Liver (tissue), 9 donors: ENCODE data around the gene MED25. TPM values are rescaled to one million over a fixed set of nuclear protein-coding genes. Genes with fewer than 3 reads are reported as not detected.
A peak's percentile ranks its signal among the peaks of the same experiment; 100 is the strongest.

Experiments
- DNase-seq: peaks from one replicate; pipeline ENCODE4 v3.0.0-alpha.2; 2017; ENCODE audit warnings: low spot score
- H3K27ac ChIP-seq, 2 donors: one replicate each; pipeline ENCODE4 v1.7.0; 2013; ENCODE audit warnings: inconsistent platforms in 2 of 2, low read length in 2 of 2, control low read depth in 1 of 2, low read depth in 1 of 2, mild to moderate bottlenecking in 1 of 2
- H3K27me3 ChIP-seq, 4 donors: one replicate each; pipeline versions ENCODE4 v1.6.1 to v1.7.0; 2013; ENCODE audit warnings: low read length in 3 of 4, inconsistent platforms in 1 of 4, mild to moderate bottlenecking in 1 of 4, moderate library complexity in 1 of 4; ENCODE audit not compliant: control insufficient read depth in 4 of 4, insufficient read depth in 4 of 4
- H3K36me3 ChIP-seq, 4 donors: one replicate each; pipeline versions ENCODE4 v1.6.1 to v1.7.0; 2013; ENCODE audit warnings: low read length in 3 of 4, mild to moderate bottlenecking in 3 of 4, low read depth in 1 of 4, moderate library complexity in 1 of 4; ENCODE audit not compliant: control insufficient read depth in 4 of 4, insufficient read depth in 3 of 4
- H3K4me1 ChIP-seq, 4 donors: one replicate each; pipeline versions ENCODE4 v1.6.1 to v1.7.0; 2013; ENCODE audit warnings: low read length in 3 of 4, mild to moderate bottlenecking in 3 of 4, moderate library complexity in 1 of 4; ENCODE audit not compliant: control insufficient read depth in 4 of 4, insufficient read depth in 4 of 4
- H3K4me3 ChIP-seq, 3 donors: one replicate each; pipeline versions ENCODE4 v1.6.1 to v1.7.0; 2013; ENCODE audit warnings: low read length in 3 of 3, control low read depth in 1 of 3, low read depth in 1 of 3, mild to moderate bottlenecking in 1 of 3
- H3K9ac ChIP-seq, 2 donors: one replicate each; pipeline ENCODE4 v1.7.0; 2013; ENCODE audit warnings: low read length in 2 of 2, mild to moderate bottlenecking in 2 of 2, moderate library complexity in 2 of 2, control low read depth in 1 of 2, low read depth in 1 of 2
- H3K9me3 ChIP-seq, 4 donors: one replicate each; pipeline versions ENCODE4 v1.6.1 to v1.7.0; 2013; ENCODE audit warnings: low read length in 3 of 4; ENCODE audit not compliant: control insufficient read depth in 4 of 4
- CTCF ChIP-seq: fragments of 150-350 bp; IDR thresholded peaks from 2 replicates; pipeline ENCODE4 v1.5.1; 2017; ENCODE audit warnings: improper control_type of control experiment, low read depth, low read length; ENCODE audit not compliant: missing input control
- EGR1 ChIP-seq, 2 donors: IDR thresholded peaks; 2 replicates each; pipeline ENCODE4 v1.6.1; 2016 to 2018; ENCODE audit warnings: antibody characterized with exemption in 2 of 2, low read depth in 2 of 2
- FOXA1 ChIP-seq: IDR thresholded peaks from 2 replicates; pipeline ENCODE4 v1.6.1; 2016; ENCODE audit warnings: antibody characterized with exemption
- FOXA2 ChIP-seq: IDR thresholded peaks from 2 replicates; pipeline ENCODE4 v1.6.1; 2016; ENCODE audit warnings: antibody characterized with exemption
- GABPA ChIP-seq, 2 donors: IDR thresholded peaks in 1 of 2; conservative IDR thresholded peaks in 1 of 2; 2 replicates each; pipeline ENCODE4 v1.6.1; 2016; ENCODE audit warnings: antibody characterized with exemption in 2 of 2, mild to moderate bottlenecking in 1 of 2, moderate library complexity in 1 of 2
- HNF4A ChIP-seq, 2 donors: conservative IDR thresholded peaks; 2 replicates each; pipeline ENCODE4 v1.6.1; 2016; ENCODE audit warnings: antibody characterized with exemption in 2 of 2, mild to moderate bottlenecking in 2 of 2
- HNF4G ChIP-seq: IDR thresholded peaks from 2 replicates; pipeline ENCODE4 v1.6.1; 2016; ENCODE audit warnings: antibody characterized with exemption
- JUND ChIP-seq, 2 donors: IDR thresholded peaks; 2 replicates each; pipeline ENCODE4 v1.6.1; 2016; ENCODE audit warnings: antibody characterized with exemption in 2 of 2
- NR2F2 ChIP-seq: IDR thresholded peaks from 2 replicates; pipeline ENCODE4 v1.6.1; 2016; ENCODE audit warnings: antibody characterized with exemption
- RAD21 ChIP-seq, 2 donors: IDR thresholded peaks; 2 replicates each; pipeline ENCODE4 v1.6.1; 2016; ENCODE audit warnings: antibody characterized with exemption in 2 of 2, mild to moderate bottlenecking in 2 of 2
- RXRA ChIP-seq, 2 donors: IDR thresholded peaks; 2 replicates each; pipeline ENCODE4 v1.6.1; 2017 to 2018; ENCODE audit warnings: antibody characterized with exemption in 2 of 2, mild to moderate bottlenecking in 1 of 2
- SP1 ChIP-seq: IDR thresholded peaks from 2 replicates; pipeline ENCODE4 v1.6.1; 2018; ENCODE audit warnings: antibody characterized with exemption, mild to moderate bottlenecking
- TAF1 ChIP-seq: conservative IDR thresholded peaks from 2 replicates; pipeline ENCODE4 v1.6.1; 2016; ENCODE audit warnings: antibody characterized with exemption, mild to moderate bottlenecking
- YY1 ChIP-seq: IDR thresholded peaks from 2 replicates; pipeline ENCODE4 v1.6.1; 2016; ENCODE audit warnings: antibody characterized with exemption, mild to moderate bottlenecking
- WGBS: extraction: QIAGEN DNeasy Blood & Tissue Kit; methylation state at CpG from one replicate; pipeline ENCODE4 v1.1.7; 2013; 5-methylcytosine and 5-hydroxymethylcytosine counted together
- polyA plus RNA-seq, 2 donors: library from polyadenylated mRNA; stranded (reverse) in 1 of 2; unstranded in 1 of 2; fragments of 200-250 nt in 1 of 2; fragments of >200 nt in 1 of 2; fragmentation: Nextera tagmentation in 1 of 2; extraction: Ambion mirVana in 1 of 2; gene quantifications; one replicate each; pipeline versions ENCODE4 v1.2.1 to v1.2.3, GENCODE V29; 2013 to 2015
- total RNA-seq, 2 donors: library from RNA; depleted of rRNA; stranded (reverse); fragments of >200 nt; gene quantifications; one replicate each; pipeline ENCODE4 v1.2.3, GENCODE V29; 2014
- TF ChIP-seq, protein P1 (sequence below): IDR thresholded peaks from 2 replicates; pipeline ENCODE4 v1.6.1; 2016; ENCODE audit warnings: antibody characterized with exemption
- TF ChIP-seq, protein P2 (sequence below): IDR thresholded peaks from 2 replicates; pipeline ENCODE4 v1.6.1; 2016; ENCODE audit warnings: antibody characterized with exemption, mild to moderate bottlenecking
- TF ChIP-seq, protein P3 (sequence below): IDR thresholded peaks from 2 replicates; pipeline ENCODE4 v1.6.1; 2016; ENCODE audit warnings: antibody characterized with exemption
- TF ChIP-seq, protein P4 (sequence below): IDR thresholded peaks from 2 replicates; pipeline ENCODE4 v1.6.1; 2016; ENCODE audit warnings: antibody characterized with exemption
- donor health status: healthy.
- donor health status: healthy.
- donor health status: healthy.
- donor health status: healthy.
- donor health status: healthy.

MED25 gene
- total and polyA plus RNA-seq, 4 donors, result 4.7 to 24.1 (median 9.6) TPM

DNA sequence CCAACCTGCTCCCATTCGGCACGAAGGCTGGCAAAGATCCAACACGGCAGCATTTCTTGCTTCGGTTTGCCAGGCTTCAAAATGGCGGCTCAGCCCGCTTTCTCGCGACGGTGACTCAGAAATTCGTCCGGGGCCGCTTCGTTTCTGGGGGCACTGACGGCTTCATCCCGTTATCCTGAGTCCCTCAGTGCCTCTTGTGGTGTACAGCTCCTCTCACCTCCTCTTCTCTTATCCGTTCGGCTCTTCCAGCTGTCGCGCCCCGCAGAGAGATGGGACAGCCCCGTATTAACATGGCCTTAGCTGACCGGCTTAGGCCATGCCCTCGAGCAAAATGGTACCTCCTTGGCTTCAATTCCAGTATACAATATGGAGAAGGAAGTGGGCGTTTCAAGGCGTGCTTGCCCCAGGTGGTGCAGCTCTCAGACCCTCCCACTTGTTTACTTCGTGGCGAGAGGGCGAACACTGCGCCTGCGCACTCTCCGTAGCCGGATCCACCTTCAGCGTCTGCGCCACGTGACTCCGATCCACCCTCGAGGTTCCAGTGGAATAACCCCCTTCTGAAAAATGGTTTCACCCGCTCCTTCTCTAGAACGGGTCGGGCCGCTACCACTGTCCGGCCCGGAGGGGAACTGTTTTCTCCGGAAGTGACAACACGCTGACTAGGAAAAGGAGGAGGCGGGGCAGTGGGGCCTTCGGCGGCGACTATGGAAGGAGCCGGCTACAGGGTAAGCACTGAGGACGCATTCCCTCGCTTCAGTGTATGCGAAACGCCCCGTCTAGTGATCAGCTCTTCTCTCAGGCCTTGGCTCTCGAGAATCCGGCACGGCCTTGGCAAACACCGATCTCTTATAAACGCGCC, 59.2 kb downstream of the MED25 start, which contains the start of the genes AKT1S1 and TBC1D17:
AKT1S1 (minus strand) TSS at position 336 of the 859 bp plus-strand sequence. CDS start 4,060 bp downstream, outside the sequence.
TBC1D17 (plus strand) TSS at position 683 of the 859 bp plus-strand sequence; CDS start at position 705, 22 bp downstream.
- DNase-seq, result peak; percentile 95
- Histone ChIP-seq H3K9ac (peak within 1 kb of the TSS; percentile 93 to 100), H3K27me3 (no peaks in the 10 kb centered on the region), H3K4me1 (peaks cover 2 to 37% (median 23%) of the 10 kb centered on the region in 4 donors), H3K36me3 (peaks cover 15 to 24% (median 23%) of the 10 kb centered on the region in 4 donors), H3K9me3 (no peaks in the 10 kb centered on the region), H3K4me3 (peak within 1 kb of the TSS; percentile 88 to 93 (median 89)), H3K27ac (peak within 1 kb of the TSS; percentile 92 to 97)
- TF ChIP-seq YY1, result peak; percentile 98
- TF ChIP-seq FOXA1, result peak; percentile 87
- TF ChIP-seq CTCF, result no peak
- peak; percentile 47 for TF ChIP-seq NR2F2
- TF ChIP-seq, protein P1, sequence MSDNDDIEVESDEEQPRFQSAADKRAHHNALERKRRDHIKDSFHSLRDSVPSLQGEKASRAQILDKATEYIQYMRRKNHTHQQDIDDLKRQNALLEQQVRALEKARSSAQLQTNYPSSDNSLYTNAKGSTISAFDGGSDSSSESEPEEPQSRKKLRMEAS, result peak; percentile 98
- no peak for TF ChIP-seq HNF4G
- TF ChIP-seq, protein P2, sequence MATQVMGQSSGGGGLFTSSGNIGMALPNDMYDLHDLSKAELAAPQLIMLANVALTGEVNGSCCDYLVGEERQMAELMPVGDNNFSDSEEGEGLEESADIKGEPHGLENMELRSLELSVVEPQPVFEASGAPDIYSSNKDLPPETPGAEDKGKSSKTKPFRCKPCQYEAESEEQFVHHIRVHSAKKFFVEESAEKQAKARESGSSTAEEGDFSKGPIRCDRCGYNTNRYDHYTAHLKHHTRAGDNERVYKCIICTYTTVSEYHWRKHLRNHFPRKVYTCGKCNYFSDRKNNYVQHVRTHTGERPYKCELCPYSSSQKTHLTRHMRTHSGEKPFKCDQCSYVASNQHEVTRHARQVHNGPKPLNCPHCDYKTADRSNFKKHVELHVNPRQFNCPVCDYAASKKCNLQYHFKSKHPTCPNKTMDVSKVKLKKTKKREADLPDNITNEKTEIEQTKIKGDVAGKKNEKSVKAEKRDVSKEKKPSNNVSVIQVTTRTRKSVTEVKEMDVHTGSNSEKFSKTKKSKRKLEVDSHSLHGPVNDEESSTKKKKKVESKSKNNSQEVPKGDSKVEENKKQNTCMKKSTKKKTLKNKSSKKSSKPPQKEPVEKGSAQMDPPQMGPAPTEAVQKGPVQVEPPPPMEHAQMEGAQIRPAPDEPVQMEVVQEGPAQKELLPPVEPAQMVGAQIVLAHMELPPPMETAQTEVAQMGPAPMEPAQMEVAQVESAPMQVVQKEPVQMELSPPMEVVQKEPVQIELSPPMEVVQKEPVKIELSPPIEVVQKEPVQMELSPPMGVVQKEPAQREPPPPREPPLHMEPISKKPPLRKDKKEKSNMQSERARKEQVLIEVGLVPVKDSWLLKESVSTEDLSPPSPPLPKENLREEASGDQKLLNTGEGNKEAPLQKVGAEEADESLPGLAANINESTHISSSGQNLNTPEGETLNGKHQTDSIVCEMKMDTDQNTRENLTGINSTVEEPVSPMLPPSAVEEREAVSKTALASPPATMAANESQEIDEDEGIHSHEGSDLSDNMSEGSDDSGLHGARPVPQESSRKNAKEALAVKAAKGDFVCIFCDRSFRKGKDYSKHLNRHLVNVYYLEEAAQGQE, result no peak
- peak; percentile 72 to 88 for TF ChIP-seq EGR1 (IDR thresholded peaks at IDR 0.05; ENCODE audit: low read depth in 2 of 2)
- TF ChIP-seq GABPA (IDR thresholded peaks at IDR 0.05 in 1 of 2, conservative IDR thresholded peaks at IDR 0.05 in 1 of 2), result peak; percentile 82 to 93
- TF ChIP-seq TAF1, result no peak
- peak; percentile 75 for TF ChIP-seq FOXA2
- peak; percentile 53 to 90 for TF ChIP-seq JUND (IDR thresholded peaks at IDR 0.05)
- peak; percentile 60 to 68 for TF ChIP-seq RXRA (IDR thresholded peaks at IDR 0.05)
- no peak for TF ChIP-seq RAD21 (IDR thresholded peaks at IDR 0.05)
- TF ChIP-seq HNF4A (conservative IDR thresholded peaks at IDR 0.05), result peak; percentile 11 to 26
- TF ChIP-seq, protein P3, sequence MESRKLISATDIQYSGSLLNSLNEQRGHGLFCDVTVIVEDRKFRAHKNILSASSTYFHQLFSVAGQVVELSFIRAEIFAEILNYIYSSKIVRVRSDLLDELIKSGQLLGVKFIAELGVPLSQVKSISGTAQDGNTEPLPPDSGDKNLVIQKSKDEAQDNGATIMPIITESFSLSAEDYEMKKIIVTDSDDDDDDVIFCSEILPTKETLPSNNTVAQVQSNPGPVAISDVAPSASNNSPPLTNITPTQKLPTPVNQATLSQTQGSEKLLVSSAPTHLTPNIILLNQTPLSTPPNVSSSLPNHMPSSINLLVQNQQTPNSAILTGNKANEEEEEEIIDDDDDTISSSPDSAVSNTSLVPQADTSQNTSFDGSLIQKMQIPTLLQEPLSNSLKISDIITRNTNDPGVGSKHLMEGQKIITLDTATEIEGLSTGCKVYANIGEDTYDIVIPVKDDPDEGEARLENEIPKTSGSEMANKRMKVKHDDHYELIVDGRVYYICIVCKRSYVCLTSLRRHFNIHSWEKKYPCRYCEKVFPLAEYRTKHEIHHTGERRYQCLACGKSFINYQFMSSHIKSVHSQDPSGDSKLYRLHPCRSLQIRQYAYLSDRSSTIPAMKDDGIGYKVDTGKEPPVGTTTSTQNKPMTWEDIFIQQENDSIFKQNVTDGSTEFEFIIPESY, result peak; percentile 87
- peak; percentile 66 for TF ChIP-seq SP1
- TF ChIP-seq, protein P4, sequence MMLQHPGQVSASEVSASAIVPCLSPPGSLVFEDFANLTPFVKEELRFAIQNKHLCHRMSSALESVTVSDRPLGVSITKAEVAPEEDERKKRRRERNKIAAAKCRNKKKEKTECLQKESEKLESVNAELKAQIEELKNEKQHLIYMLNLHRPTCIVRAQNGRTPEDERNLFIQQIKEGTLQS, result peak; percentile 72
- WGBS, result under 1% methylated on average over 61 of the region's 61 CpGs
